NCI-H2171 treated with DMSO at 0.1 percent for 48 hours (cell line): ENCODE results near the gene HJV.

Experiments
- DNase-seq: peaks from one replicate; lab custom pipeline; 2025; lab: John Stamatoyannopoulos, UW

The HJV gene

DNA sequence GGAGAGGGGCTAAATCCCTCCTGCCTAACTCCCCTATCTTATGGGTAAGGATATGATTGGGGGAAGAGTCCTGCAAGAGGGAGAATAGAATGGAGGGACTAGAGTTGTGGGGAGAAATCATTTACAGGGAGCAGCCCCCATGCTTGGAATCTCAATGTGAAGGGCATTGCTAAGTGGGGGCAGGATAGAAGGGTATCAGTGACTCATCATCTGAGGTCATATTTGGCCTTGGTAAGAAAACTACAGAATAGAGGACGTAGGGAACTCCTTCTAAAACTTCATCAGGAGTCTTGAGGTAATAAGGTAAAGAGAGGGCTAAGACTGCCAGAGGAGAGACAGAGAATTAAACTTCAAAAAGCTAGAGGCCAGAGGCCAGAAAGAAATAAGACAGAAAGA is 487 bp downstream of the HJV start:
- no peak for DNase-seq

GRCh38 chr1:146020058-146021049 is 1.2 kb downstream of the HJV start:
- no peak for DNase-seq

- no peak for DNase-seq
Measured at GRCh38 chr1:146019231-146020057, 2.1 kb downstream of the HJV start.

GRCh38 chr1:146016891-146017290 is 4.6 kb downstream of the HJV start:
- no peak for DNase-seq

DNA sequence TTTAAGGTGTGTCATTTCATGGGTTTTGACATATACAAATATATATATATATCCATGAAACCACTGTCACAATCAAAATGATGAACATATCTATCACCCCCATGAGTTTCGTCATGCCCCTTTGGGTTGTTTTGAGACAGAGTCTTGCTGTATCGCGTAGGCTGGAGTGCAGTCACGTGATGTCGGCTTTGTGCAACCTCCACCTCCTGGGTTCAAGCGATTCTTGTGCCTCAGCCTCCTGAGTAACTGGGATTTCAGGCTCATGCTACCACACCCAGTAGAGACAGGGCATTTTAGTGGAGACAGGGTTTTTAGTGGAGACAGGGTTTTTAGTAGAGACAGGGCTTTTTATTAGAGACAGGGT is 8.0 kb downstream of the HJV start:
- DNase-seq: no peak

DNA sequence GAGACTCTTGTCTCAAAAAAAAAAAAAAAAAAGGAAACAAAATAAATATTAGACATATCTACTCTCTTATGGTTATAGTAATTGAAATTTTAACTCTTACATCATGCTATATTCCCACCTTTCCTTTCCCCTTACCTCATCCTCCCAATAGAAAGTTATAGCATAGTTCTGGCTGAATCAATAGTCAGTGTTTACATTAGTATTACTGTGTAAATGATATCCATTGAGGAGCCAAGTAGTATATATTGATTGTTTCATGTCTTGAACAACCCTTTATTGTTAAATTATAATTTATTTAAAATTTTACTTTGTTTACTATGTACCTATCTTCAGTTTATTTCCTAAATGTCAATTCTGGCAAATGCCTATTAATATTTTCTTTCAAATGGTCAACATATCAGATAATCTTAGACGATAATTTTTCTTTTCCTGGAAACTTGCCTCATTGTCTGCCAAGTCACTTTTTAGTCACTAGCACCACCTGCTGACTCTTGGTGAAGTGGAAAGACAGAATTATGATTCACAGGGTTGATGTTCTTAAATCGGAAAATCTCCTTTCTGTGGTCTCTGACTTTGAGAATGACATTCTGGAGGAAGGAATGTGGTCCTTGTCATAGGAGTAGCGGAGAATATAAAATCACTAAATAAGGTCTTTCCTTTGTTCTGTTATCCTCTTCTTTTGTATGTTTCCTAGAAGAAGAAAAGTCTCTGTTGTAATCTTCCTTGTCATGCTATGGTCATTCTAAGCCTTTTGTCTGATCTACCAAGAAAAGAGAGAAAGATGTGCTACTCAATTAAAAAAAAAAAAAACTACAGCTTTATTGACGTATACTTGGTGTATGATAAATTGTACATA is 8.6 kb downstream of the HJV start:
- DNase-seq: peak; percentile 73

GRCh38 chr1:146010126-146010738 is 11.3 kb downstream of the HJV start:
- no peak for DNase-seq

- DNase-seq: no peak
Measured at GRCh38 chr1:146007489-146008133, 13.9 kb downstream of the HJV start.

- no peak for DNase-seq
Measured at GRCh38 chr1:146001709-146002108, 19.8 kb downstream of the HJV start.

DNA sequence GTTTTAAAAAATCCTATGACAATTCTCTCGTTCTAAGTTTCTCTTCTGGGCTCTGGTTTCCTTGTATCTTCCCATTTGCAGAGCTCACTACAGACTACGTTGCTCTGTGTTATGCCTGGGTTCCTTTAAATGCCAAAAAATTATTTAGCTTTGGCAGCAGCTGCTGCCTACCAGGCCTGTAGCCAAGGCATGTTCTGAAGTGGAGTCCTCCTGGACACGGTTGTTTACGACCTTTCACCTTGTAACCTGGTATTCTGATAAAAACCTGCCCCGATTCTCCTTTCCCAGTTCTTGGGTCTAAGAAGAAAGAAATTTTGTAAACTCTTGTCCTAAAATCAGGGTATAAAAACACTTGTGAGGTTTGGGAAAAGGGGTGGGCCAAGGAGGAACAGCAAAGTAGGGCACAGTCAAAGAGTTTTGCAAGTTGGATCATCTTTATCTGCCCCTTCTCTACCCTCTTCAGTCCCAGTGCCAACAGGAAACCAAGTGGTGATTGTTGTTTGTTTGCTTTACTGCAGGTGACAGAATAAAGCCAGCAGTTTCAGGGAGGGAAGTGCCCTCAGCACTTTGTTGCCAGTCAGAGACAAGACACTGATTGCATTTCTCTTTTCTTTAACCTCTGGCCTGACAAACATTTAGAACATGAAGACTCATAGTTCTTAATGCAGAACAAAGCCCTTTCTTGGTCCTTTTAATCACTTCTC is 22.1 kb downstream of the HJV start:
- peak; percentile 41 for DNase-seq

DNA sequence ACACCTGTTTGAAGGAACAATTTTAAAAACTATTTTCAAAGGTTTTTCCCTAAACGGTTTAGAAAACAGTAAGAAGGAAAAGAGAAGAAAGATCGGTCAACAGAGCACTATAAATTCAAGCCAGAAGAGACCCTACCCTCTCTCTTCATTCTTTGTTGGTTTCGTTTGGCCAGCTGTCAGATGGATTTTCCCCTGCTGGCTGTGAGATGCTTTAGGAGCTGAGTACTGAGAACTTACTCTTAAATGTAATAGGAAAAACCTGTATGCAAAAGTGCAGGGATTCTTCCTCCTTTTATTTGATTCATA is 23.9 kb downstream of the HJV start:
- DNase-seq: peak; percentile 52

- DNase-seq: peak; percentile 67
Measured at GRCh38 chr1:145997016-145997717, 24.4 kb downstream of the HJV start.

DNA sequence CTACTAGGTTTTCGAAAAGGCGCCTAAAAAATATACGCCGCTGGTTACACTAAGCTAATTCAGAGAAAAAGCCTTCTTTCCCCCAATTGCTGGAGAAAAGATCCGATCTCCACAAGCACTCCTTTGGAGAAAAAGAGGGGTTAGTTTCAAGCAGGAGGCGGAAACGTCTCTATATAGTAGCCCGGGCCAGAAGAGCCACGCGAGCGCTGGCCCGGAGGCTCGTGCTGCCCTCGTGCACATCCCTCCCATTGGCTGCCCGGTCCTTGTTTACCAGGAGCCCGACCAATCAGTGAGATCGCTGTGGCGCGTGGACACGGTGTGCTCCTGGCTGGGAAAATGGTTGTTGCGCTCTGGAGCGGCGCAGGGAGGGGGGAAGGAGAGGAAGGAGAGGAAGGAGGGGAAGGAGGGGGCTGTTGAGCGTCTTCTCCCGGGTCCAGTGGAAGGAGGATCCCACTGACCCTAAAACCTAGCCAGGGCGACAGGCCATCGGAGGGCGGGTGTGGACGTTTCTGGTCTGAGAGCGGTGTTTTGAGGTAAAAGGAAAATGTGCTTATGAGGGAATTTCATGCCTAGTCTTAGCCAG is 25.0 kb downstream of the HJV start, which contains the start of gene TXNIP:
Gene TXNIP, minus strand, starts transcription at position 147 of the 583 bp plus-strand sequence. CDS start 313 bp downstream, outside the sequence.
- peak; percentile 98 for DNase-seq

- no peak for DNase-seq
Measured at GRCh38 chr1:145995964-145996432, 25.5 kb downstream of the HJV start.

- DNase-seq: no peak
Measured at GRCh38 chr1:145995148-145995881, 26.2 kb downstream of the HJV start.

GRCh38 chr1:145994391-145995120 is 27.0 kb downstream of the HJV start:
- DNase-seq: no peak

- no peak for DNase-seq
Measured at GRCh38 chr1:145993618-145994390, 27.7 kb downstream of the HJV start.
